Inflammatory macrophage treated with lipopolysaccharide for 1 hour (primary cell): ENCODE measurements around the gene SLC23A1.

Experiments
- DNase-seq, 2 donors: peaks; one replicate each; pipeline ENCODE4 v3.0.0-alpha.2; 2020 to 2022

SLC23A1 gene

DNA sequence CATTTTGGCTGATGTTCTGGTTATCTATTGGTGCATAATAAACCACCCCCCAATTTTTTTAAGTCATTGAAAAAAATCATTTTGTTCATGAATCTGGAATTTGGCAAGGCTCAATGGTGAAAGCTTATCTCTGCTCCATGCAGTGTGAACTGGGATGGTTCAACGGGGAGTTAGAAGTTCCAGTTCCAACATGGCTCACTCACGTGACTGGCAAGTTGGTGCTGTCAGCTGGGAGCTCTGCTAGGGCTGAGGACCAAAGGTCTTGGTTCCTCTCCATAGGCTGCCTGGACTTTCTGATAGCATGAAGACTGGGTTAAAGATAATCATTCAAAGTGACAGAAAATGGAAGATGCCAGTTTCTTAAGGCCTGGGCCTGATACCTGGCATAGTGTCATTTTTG, 23.9 kb upstream of the SLC23A1 start:
- no peak for DNase-seq

- DNase-seq: no peak
Observed at GRCh38 chr5:139404484-139404840, 21.4 kb upstream of the SLC23A1 start.

DNA sequence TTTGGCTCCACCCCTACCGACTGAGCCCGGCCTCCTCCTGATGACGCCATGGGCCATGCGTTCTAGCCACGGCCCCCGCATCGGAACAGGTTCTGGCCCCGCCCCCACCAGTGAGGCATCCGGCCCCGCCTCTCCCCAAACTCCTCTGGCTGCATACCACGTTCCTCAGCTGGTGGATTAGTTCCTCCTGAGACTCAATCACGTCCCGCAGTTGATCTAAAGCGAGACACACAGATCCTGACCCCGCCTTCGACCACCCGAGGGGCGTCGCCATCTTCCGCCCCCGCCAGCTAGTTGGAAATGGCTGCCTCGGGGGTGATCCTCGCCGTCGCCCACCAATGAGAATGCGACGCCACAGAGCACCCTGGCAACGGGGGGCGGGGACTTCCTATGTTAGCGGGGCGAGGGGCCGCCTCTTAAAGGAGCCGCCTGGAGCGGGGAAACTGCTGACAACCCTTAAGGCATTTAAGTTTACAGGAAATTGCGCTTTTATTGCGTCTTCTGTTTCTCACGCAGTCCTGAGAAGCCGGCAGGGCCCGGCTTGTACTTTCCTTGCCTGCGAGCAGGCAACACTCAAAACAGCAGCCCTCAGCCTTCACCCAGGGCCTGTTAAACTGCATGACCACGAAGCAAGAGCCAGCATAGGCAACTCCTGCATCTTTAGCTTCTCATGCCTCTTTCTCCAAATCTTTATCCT, 20.8 kb upstream of the SLC23A1 start, which contains the start of gene SPATA24:
SPATA24 (minus strand) TSS at position 303 of the 697 bp plus-strand sequence; CDS start at position 274, 29 bp downstream.
- peak; percentile 95 to 97 for DNase-seq

- no peak for DNase-seq
Observed at GRCh38 chr5:139403418-139403786, 20.3 kb upstream of the SLC23A1 start.

GRCh38 chr5:139402561-139403158, 19.6 kb upstream of the SLC23A1 start:
- DNase-seq: peak; percentile 17 to 33

GRCh38 chr5:139401546-139401945, 18.4 kb upstream of the SLC23A1 start:
- no peak for DNase-seq

DNA sequence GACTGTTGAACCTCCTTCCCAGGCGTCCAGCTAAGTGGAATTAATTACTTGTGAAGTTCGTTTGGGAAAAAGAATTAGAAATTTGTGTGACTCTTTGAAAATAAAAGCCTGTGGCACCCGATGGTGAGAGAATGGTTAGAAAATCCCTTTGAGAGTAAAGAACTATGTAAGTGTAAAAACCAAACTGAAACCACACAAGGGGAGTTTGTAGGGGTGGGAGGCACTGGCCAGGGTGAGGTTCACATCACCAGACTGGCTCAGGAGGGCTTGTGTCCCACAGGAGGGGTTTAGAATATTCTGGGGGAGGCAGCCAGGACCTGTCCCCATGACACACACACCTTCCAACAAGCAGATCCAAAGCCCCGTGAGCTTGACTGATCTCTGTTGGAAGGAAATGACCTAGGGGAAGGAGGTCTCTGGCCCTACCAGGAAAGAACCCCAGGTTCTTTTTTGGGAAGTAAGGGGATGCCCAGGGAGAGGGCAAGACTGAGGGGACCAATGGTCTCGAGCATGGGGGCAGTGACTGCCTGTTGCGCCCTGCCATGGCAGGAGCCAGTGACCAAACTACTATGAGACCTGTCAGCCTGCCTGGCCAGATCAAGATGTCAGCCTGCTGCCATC, 16.5 kb upstream of the SLC23A1 start:
- DNase-seq: no peak

- no peak for DNase-seq
Observed at GRCh38 chr5:139397921-139398320, 14.8 kb upstream of the SLC23A1 start.

GRCh38 chr5:139396691-139397090, 13.6 kb upstream of the SLC23A1 start:
- DNase-seq: no peak

DNA sequence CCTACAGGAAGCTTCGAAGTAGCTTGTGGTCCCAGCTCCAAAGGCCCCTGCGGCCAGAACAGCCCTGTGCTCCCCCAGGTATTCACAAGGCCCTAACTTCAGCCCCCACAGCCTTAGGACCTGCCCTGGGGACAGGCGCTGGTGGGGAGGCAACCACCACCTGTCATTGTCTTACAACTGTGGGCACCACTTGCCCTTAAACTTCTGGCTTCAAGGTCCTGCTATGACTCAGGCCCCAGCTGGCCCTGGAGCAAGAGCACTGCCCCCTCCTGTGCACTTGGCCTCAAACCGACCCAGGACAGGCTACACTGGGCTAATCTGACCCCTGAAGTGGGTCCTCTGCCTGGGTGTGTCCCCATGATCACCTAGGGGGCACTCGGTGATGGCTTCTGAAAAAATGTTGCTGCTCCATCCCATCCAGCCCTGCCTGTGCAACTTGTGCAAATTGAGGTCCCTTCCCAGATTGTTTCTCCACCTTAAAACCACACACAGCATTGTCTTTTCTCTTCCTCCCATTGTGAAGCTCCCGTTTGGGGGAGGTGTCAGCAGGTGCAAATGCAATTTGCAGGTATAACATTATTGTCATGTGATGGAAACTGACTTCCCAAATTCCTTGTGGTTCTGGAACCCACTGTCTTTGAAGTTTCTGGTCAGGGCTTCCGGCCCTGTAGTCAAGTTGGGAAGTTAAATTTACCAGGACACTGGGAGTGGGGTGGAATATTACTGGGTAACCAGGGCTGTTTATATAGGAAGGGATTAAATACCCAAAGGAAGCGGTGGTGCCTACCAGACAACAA, 12.9 kb upstream of the SLC23A1 start:
- DNase-seq: no peak

DNA sequence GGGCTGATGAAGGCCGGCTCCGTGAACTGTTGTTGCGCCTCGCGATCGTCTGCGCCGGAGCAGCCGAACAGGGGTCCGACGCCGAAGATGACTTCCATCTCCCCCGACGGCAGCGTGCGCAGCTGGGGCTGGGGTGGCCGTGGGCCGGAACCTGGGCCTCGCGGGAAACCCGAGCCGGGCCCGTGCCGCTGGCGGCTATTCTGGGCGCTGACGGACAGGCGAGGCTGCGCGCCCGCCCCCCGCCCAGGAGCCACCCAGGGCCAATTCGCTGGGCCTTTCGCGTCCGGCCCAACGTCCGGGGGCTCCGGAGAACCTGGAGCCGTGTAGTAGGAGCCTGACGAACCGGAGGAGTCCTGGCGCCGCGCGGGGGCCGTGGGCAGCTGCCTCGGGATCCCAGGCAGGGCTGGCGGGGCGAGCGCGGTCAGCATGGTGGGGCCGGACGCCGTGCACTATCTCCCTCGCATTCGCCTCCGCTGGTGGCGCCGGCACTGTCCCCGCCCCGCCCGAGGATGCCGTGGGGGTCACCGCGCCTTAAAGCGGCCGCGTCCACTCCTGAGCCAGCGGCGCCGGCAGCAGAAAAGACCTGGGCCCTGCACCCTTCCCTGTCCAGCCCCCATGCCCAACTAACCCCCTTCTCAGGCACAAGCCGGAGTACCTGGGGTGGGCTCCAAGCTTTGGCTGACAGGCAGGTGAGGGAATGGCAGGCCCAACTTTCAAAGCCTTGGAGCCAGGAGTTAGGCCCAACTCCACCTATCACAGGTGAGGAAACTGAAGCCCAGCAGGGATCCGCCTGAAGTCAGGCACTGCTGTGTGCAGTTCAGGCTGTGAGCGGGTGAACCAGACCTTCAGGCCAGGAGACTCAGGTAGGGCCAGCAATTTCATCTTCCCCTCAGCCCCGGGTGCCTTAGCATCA, 11.8 kb upstream of the SLC23A1 start, which contains the start of gene PROB1:
PROB1 (minus strand) TSS at position 451 of the 913 bp plus-strand sequence; CDS start at position 428, 23 bp downstream.
- DNase-seq: no peak

DNA sequence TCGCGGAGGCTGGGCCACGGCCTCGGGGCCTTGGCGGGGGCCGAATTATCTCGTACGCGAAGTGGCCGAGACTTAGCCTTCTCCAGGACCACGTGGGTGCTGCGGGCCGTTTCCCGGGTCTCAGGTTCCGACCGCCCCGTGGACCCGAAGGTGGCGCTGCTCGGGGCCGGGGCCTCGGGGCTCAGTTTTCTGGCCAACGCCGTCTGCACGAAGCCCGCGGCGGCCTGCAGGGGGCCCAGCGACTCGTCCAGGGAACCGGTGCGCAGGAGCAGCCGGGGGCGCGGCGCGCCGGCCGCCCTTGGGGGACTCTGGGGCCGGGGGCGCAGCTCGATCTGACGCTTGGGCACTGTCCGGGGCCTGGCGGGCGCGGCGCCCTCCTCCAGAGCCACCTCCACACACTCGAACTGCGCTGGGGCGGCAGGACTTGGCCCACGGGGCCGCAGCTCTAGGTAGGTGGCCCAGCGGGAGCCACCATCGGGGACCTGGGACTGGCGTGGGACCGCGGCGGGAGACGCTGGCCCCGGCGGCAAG, 11.1 kb upstream of the SLC23A1 start:
- DNase-seq: peak in 1 of 2 donors; percentile 8

DNA sequence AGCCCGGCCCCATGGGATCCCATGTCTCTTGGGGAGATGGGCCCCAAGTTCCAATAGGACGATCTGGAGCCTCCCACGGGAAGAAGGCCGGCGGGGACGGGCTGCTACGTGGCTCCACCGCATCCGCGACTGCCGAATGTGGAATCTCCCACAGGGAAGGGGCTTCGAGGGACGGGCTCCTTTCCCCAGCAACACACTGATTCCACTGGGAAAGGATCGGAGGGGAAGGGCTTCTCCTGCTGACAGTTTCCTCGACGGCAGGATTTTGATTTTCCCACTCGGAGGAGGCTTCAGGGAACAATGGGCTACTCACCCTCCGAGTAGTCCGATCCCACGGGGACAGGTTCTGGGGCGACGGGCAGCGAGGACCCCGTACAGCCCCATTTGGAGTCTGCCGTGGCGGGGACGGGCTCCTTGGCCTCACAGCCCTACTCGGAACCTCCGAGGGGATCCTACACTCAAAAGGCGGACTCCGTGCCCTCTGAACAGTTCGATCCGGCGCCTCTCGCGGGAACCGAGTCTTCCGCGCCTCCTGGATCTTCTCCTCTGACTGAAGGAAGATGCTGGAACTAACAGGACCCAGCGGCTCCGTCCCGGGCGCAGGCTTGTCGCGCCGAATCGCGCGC, 10.5 kb upstream of the SLC23A1 start:
- DNase-seq: no peak

DNA sequence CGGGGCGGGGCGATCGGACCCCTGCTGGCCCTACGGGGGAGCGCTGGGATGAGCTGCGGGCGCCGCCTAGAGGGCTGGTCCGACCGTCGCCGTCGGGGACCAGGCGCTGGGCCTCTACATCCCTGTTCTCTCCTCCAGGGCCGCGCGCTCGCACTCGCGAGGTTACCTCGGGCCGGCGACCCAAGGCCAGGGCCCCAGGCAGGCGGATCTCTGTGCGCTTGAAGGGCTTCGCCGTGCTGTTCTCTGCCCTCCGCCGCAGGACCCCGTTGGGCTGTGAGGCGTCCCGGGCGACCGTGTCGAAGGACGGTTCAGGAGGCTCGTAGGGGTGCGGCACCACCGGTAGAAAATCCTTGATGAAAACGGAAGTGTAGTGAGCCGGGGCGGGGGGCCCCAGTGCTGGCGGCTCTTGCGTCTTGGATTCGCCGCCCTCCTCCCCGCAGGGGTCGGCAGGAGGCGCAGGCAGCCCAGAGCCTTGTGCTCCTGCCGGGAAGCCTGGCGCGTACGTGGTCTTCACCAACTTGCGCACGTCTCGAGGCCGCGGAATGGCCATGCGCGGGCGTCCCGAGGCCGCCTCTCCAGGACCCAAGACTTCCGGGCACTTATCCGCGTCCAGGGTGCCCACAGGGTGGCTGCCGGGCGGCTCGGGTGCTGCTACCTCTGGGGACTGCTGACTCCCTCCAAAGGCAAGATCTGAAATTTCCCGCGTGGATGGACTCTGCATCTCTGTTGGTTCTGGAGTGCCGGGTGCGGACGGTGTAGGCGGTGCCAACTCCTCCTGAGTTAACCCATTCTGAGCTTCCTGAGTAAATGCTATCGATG, 9.8 kb upstream of the SLC23A1 start:
- DNase-seq: peak; percentile 38 to 59

- no peak for DNase-seq
Observed at GRCh38 chr5:139392324-139392677, 9.2 kb upstream of the SLC23A1 start.

DNA sequence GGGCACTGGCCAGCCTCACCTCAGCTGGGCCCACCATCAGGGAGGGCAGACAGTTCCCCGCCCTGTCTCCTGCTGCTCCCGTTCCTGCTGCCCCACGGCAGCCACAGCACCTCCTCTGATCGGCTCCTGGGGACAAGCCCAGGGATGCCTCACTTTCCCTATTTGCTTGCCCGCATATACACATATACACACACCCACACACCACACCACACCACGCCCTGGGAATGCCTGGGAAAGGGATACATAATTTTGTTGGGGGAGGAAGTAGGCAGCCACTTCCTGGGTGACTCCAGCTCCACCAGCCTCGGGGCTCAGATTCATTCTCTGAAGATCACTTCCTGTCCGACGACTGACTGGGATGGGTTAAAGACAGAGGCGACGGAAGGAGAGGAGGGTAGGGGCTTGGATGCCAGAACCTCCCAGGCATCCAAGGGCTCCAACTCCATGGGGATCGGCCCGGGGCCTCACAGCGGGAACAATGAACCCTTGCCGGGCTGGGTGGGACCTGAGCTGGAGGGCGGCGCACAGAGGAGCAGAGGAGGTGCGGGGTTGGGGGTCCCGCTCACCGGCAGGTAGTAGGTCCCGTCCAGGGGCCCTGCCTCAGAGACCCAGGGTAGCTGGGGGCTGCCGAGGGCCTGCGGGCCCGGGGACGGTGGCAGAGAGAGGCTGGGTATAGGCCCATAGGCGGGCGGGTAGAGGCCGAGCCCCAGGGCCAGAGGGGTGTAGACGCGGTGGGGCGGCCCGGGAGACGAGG, 8.7 kb upstream of the SLC23A1 start:
- peak; percentile 45 to 54 for DNase-seq

DNA sequence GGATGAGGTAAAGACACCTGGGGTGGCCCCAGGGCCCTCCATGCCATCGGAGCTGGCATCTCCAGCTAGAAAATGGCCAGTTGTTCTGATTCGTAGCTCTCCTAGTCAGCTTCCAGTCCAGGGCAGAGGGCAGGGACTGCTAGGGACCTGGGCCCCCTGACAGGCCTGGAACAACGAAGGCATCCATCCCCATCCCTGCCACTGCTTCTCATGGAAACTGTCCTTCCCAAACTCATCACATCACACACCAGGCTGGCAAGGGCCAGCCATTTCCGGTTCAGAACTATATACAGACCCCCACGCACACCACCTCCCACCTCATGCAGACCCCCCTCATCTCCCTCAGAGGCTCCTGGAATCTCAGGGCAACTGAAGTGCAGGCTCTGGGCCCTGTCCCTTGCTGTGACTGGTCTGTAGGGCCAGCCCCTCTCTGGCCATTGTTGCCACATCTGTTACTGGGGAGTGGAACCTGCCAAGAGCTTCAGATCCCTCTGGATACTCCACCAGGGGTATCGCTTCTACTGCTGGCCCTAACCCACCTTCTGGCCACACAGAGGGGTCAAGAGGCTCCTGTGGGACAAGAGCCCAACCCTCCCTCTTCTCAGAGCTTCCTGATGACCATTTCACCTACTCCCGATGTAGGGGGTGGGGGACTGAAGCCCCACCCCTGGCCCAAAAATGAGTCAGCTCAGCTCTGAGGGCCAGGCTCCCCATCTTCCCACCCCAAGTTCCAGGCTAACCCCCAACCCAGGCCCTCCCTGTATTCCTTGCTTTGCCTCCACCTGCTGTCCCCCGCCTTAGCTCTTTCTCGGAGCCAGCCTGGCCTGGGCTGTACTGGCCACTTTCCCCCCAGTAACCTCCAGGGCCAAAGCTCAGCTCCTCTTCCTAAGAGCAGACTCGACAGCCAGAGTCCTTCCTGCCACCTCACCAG, 7.8 kb upstream of the SLC23A1 start:
- no peak for DNase-seq
